Activated T-helper 17 cell treated with anti-CD3 and anti-CD28 coated beads, Interleukin-2, amount 50 U/mL, for 72 hours (primary cell): Measurements from ENCODE around the gene GSK3A. TPM values are rescaled to one million over a fixed set of nuclear protein-coding genes. Genes with fewer than 3 reads are reported as not detected.

Source experiments
- ATAC-seq: fragments of 150-1000 bp; cut with Tn5 transposase; replicated peaks from 2 replicates; pipeline ENCODE4 v1.10.0; 2021; ENCODE audit warnings: mild to moderate bottlenecking, moderate library complexity
- H3K27ac Mint-ChIP-seq: one replicate; pipeline ENCODE4 v1.8.0; 2022; ENCODE audit warnings: mixed read lengths
- H3K27me3 Mint-ChIP-seq: one replicate; pipeline ENCODE4 v1.8.0; 2022; ENCODE audit warnings: mixed read lengths
- H3K36me3 Mint-ChIP-seq: one replicate; pipeline ENCODE4 v1.8.0; 2022; ENCODE audit warnings: low read depth, mild to moderate bottlenecking, mixed read lengths
- H3K4me1 Mint-ChIP-seq: one replicate; pipeline ENCODE4 v1.8.0; 2022; ENCODE audit warnings: mixed read lengths
- H3K4me3 Mint-ChIP-seq: one replicate; pipeline ENCODE4 v1.8.0; 2022; ENCODE audit warnings: mild to moderate bottlenecking, mixed read lengths
- H3K9me3 Mint-ChIP-seq: one replicate; pipeline ENCODE4 v1.8.0; 2022; ENCODE audit warnings: mixed read lengths
- total RNA-seq, 2 donors: library from RNA; stranded (reverse); gene quantifications; one replicate each; pipeline ENCODE4 v1.2.3, GENCODE V29; 2022

The GSK3A gene
- total RNA-seq, 2 donors from 2014 or later: 30.3 to 47.2 TPM

DNA sequence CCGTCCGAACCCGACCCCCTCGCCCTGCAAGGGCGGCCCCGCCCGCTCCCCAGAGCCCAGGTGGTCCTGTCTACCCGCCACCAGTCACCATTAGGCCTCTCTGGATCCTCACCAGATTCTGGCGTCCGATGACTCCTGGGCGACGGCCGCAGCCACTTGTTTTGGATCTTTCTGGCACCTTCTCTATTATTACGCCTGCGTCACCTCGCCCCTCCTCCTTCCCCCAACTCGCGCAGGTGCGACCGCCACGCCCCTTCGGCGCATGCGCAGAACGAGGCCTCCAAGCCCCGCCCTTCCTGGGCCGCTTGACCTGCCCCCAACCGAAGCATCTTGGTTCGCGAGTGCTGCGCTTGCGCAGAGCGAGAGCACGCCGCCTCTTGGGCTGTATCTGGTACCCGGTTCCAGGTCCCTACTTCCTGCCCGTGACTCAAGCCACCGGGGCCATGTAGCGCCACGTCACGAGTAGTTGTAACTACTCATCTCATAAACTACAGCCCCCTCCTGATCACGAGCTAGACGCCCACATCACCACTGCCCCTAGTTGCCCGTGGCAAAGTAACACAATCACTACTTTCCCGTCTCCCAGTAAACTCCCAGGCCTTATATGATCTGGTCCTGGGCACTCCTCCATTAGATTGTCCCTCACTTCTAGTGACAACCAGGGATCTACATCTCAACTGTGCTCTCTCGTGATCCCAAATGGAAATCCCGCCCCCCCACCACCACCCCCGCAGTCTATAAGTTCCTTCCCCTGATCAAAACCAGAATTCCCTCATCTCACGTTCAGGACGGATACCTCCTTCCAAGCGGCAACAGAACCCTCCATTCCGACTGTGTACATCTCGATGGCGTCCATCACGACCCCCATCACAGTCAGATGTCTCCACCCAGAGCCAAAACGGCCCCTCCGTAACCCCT, 24.6 kb downstream of the GSK3A start, which contains the start of gene DEDD2:
TSS of gene DEDD2 (minus strand) at position 158 of the 918 bp plus-strand sequence. CDS start 670 bp downstream, outside the sequence.
- peak; percentile 80 for ATAC-seq
- H3K4me1 Mint-ChIP-seq: peaks cover 47% of the 10 kb centered on the region
- peak within 1 kb of the TSS; percentile 95 for H3K27ac Mint-ChIP-seq
- no peaks in the 10 kb centered on the region for H3K27me3 Mint-ChIP-seq
- H3K36me3 Mint-ChIP-seq: peaks cover 71% of the 10 kb centered on the region
- H3K9me3 Mint-ChIP-seq: no peaks in the 10 kb centered on the region
- H3K4me3 Mint-ChIP-seq: peak within 1 kb of the TSS; percentile 95

DNA sequence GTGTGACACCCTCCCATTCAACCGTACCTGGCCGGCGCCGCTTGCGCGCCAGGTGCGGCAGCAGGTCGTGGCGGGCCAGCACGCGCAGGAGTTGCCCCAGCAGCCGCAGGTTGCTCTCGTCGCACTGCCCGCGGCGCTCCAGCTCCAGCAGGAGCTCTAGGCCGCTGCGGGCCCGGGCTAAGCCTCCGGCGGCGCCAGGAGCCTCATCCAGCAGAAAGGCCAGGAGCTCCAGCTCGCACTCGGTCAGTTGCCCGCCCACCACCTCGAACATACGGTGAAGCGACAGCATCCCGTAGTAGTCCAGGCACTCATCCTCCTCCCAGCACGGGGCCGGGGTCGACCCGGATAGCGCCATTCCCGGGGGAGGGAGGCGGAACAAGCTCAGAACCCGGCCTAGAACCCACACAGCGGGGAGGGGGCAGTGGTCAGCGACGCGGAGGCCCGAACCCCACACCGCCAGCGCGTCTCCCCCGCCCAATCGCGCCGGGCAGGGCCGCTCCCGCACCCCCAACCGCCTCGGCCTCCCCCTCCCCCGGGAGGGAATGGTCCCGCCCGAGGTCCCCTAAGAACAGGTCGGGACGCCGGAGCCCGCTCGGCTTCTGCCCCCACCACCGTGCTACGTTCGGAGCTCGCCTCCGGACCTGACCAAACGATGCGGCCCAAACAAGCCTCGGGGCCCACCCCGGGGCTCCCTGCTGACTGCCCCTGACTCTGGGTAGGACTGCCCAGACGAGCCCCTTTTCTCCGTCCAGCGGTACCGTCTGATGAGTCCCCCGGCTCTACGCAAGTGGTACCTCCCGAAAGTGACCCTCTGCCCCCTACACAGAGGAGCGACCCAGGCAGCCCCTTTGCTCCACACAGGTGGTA, 25.5 kb downstream of the GSK3A start:
- H3K4me1 Mint-ChIP-seq: peaks cover 44% of the 10 kb centered on the region
- no peaks in the 10 kb centered on the region for H3K9me3 Mint-ChIP-seq
- ATAC-seq: peak; percentile 2
- no peaks in the 10 kb centered on the region for H3K27me3 Mint-ChIP-seq
- H3K4me3 Mint-ChIP-seq: peak overlapping the region; percentile 95
- peaks cover 70% of the 10 kb centered on the region for H3K36me3 Mint-ChIP-seq
- peak overlapping the region; percentile 95 for H3K27ac Mint-ChIP-seq

DNA sequence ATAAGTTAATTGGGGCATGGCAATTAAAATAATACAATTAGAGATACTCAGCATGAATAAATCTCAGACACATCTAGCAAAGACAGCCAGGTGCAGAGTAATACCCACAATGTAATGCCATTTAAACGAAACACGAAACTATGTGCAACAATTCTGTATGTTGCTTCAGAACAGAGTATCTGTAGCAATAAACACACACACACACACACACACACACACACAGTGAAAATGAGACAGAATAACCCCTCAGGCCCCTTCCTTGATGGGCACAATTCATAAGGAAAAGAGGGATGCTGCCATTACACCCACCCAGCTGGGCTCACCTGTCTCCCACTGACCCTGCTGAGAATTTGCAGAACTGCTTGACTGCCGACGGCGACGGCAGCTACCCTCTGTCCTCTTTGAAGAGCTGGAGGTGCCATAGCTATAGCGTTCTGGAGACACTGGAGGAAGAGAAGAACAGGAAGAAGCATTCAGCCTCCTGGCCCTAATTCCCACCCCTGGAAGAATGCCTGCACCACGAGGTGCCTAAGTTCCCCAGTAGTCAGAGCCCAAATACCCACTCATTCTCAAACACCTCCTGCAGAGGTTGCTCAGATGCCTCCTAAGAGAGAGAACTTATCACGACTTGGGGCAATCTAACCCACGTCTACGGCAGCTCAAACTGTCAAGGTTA, 27.5 kb downstream of the GSK3A start:
- no peaks in the 10 kb centered on the region for H3K9me3 Mint-ChIP-seq
- H3K27ac Mint-ChIP-seq: peak overlapping the region; percentile 95
- ATAC-seq: no peak
- H3K4me1 Mint-ChIP-seq: peaks cover 42% of the 10 kb centered on the region
- H3K27me3 Mint-ChIP-seq: no peaks in the 10 kb centered on the region
- H3K4me3 Mint-ChIP-seq: peak overlapping the region; percentile 95
- H3K36me3 Mint-ChIP-seq: peaks cover 79% of the 10 kb centered on the region

DNA sequence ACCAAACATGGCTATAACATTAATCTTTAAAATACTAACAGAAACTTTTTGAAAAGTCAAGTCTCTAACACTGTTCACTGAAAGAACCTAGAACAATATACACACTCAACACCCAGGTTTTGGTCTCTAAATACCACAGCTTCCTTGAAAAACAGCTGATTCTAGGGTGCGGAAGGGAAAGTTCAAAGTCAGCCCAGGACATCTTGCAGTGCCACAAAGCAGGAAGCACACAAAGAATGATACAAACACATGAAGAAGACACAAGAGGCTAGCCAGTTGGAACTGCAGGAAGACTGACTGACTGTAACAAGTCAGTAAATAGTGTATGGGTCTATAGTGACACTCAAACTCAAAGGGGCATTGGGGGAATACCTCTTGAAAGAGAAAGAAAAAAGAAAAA, 29.5 kb downstream of the GSK3A start:
- Mint-ChIP-seq H3K9me3 (no peaks in the 10 kb centered on the region), H3K27me3 (no peaks in the 10 kb centered on the region), H3K4me3 (peak overlapping the region; percentile 95), H3K36me3 (peaks cover 95% of the 10 kb centered on the region), H3K27ac (peak overlapping the region; percentile 63), H3K4me1 (peaks cover 45% of the 10 kb centered on the region)
- no peak for ATAC-seq

DNA sequence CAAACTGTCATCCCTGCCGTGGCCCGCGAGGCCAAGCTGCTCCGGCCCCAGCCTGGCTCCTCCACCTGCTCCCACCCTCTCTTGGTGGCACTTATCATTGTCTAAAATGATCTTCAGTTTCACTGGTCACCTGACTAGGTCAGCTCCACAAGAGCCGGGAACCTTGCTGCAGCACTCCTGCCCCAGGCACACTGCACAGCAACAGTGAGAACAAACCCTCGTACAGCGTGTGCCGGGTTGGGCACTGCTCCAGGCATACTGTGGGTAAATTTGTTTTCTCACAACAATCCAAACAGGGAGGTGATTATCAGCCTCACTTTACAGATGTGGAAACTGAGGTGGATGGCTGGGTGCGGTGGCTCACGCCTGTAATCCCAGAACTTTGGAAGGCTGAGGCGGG, 33.8 kb downstream of the GSK3A start:
- peaks cover 38% of the 10 kb centered on the region for H3K4me1 Mint-ChIP-seq
- H3K4me3 Mint-ChIP-seq: peak overlapping the region; percentile 40
- H3K27me3 Mint-ChIP-seq: no peaks in the 10 kb centered on the region
- peaks cover 97% of the 10 kb centered on the region for H3K36me3 Mint-ChIP-seq
- H3K9me3 Mint-ChIP-seq: no peaks in the 10 kb centered on the region
- H3K27ac Mint-ChIP-seq: peak overlapping the region; percentile 87
- no peak for ATAC-seq

DNA sequence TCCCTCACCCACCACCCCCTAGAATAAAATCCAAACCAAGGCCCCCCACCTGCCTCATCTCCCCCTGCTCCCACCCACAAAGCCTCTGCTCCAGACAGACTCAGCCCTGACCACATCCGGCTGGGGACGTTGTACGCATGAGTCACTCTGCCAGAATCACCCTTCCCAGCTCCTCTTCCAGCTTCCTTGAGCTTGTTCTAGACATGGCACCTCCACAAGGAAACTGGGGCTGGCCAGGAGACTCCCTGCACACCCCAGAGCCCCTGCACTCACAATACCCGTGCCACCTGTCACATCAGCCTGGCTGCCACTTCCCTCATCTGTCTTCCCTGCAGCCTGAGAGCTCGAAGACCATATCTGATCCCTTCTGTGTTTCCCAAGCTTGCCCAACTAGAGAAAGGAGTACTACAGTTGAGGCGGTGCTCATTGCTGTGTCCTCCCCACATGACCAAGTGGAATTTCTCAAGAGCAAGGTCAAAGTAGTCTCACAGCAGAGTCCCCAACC, 34.6 kb downstream of the GSK3A start:
- peak overlapping the region; percentile 40 for H3K4me3 Mint-ChIP-seq
- no peaks in the 10 kb centered on the region for H3K9me3 Mint-ChIP-seq
- peaks cover 97% of the 10 kb centered on the region for H3K36me3 Mint-ChIP-seq
- ATAC-seq: peak; percentile 67
- H3K4me1 Mint-ChIP-seq: peaks cover 38% of the 10 kb centered on the region
- H3K27me3 Mint-ChIP-seq: no peaks in the 10 kb centered on the region
- peak overlapping the region; percentile 87 for H3K27ac Mint-ChIP-seq

DNA sequence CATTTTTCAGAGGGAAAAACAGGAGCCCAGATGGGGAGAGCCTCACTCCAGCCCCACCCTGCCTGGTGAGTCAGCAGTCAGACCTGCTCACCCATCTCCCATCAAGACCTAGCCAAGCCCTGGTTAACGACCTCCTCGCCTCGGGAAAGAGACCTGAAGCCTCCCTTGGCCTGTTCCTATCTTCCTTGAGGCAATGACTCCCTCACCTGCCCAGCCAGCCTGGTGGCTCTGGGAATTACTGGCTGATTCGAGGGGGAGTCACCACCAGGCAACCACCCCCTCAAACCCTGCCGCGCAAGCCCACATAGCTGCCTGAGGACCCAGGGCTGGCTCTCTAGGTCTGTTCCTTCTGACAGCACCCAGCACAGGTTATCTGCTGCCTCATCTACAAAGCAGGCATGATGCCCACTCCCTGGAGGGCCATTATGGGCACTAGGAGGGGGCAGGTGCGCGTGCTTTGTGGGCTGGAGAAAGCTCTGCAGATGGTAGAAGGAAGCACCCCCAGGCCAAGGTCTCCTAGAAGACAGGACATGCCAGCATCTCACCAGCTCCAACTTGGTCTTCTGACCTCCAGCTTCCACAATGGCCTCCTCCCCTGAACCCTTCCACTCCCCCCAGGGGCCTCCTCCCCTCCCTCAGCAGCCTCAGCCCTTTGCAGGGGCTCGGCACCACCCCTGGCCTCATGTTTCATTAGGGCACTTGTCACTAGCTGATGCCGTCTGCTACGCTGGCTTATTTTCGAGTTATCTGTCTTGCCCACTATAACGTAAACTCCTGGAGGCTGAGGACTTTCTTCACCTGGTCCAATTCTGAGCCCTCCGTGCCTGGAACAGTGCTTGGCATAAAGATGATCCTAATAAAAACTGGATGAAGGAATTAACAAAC, 35.3 kb downstream of the GSK3A start:
- Mint-ChIP-seq H3K9me3 (no peaks in the 10 kb centered on the region), H3K4me3 (peak overlapping the region; percentile 40), H3K36me3 (peaks cover 97% of the 10 kb centered on the region), H3K4me1 (peaks cover 40% of the 10 kb centered on the region), H3K27me3 (no peaks in the 10 kb centered on the region), H3K27ac (peak overlapping the region; percentile 87)
- ATAC-seq: no peak

DNA sequence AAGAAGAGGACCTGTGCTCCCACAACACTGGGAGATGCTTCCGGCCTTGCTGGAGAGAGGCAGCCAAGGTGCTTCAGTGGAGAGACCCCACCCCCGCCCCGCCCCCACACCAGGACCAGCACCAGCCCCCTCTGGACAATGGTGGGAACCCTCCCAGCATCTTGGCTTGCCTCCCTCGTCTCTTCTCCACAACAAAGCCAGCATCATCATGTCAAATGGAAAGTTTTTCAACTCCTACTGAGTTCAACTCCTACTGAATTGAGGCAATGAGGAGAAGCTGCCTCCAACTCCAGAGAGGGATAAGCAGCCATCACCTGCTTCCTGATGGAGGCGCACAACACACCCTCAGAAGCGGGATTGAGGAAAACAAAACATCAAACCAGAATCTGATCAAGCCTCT, 37.7 kb downstream of the GSK3A start:
- no peak overlapping the region for H3K4me3 Mint-ChIP-seq
- H3K4me1 Mint-ChIP-seq: peaks cover 58% of the 10 kb centered on the region
- no peaks in the 10 kb centered on the region for H3K9me3 Mint-ChIP-seq
- ATAC-seq: no peak
- peak overlapping the region; percentile 22 for H3K27ac Mint-ChIP-seq
- no peaks in the 10 kb centered on the region for H3K27me3 Mint-ChIP-seq
- peaks cover 100% of the 10 kb centered on the region for H3K36me3 Mint-ChIP-seq

DNA sequence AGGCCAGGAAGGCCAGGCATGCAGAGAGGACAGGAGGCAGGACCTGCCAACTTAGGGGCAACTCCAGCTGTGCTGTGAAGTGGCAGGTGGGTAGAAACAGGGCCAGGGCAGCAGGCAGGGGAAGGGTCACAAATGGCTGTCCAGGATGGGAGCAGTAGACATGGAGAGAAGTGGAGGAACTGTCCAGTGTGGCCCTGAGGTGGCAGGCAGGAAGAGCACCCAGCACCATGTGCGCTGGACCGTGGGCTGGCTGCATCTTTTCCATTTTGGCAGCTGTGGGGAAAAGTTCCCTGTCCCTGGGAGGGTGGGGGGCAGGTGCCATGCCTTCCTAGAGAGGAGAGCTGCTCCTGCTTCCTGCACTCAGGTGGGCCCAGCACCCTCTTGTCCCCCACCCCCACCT, 38.7 kb downstream of the GSK3A start:
- Mint-ChIP-seq H3K4me3 (peak overlapping the region; percentile 75), H3K27ac (peak overlapping the region; percentile 85), H3K27me3 (no peaks in the 10 kb centered on the region), H3K36me3 (peaks cover 100% of the 10 kb centered on the region), H3K4me1 (peaks cover 62% of the 10 kb centered on the region), H3K9me3 (no peaks in the 10 kb centered on the region)
- no peak for ATAC-seq

DNA sequence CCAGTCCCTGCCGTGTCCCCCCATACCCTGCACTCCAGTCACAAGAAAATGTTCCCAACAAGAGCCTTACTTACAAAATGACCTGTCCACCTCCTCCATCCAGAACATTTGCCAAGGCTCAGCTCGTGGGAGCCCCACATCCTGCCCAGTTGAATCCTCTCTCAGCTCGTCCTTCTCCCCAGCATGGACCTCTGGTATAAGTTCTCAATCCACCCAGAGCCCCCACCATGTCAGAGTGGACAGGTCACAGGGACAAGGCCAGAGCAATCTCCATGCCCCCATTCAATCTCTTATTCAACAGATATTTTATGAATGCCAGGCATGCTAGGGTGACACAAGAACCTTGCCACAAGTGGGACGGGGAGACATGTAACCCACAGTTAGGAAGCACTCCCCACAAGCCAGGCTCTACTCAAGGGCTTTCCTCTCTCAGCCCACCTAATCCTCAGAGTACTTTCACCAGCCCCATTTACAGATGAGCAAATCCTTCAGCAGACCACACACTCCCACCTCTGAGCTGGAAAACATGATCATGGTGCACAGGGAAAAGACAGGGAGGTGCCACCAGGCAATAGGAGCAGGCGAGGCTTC, 40.0 kb downstream of the GSK3A start:
- peak overlapping the region; percentile 85 for H3K27ac Mint-ChIP-seq
- H3K27me3 Mint-ChIP-seq: no peaks in the 10 kb centered on the region
- no peaks in the 10 kb centered on the region for H3K9me3 Mint-ChIP-seq
- H3K4me1 Mint-ChIP-seq: peaks cover 55% of the 10 kb centered on the region
- ATAC-seq: no peak
- H3K36me3 Mint-ChIP-seq: peaks cover 100% of the 10 kb centered on the region
- peak overlapping the region; percentile 75 for H3K4me3 Mint-ChIP-seq

DNA sequence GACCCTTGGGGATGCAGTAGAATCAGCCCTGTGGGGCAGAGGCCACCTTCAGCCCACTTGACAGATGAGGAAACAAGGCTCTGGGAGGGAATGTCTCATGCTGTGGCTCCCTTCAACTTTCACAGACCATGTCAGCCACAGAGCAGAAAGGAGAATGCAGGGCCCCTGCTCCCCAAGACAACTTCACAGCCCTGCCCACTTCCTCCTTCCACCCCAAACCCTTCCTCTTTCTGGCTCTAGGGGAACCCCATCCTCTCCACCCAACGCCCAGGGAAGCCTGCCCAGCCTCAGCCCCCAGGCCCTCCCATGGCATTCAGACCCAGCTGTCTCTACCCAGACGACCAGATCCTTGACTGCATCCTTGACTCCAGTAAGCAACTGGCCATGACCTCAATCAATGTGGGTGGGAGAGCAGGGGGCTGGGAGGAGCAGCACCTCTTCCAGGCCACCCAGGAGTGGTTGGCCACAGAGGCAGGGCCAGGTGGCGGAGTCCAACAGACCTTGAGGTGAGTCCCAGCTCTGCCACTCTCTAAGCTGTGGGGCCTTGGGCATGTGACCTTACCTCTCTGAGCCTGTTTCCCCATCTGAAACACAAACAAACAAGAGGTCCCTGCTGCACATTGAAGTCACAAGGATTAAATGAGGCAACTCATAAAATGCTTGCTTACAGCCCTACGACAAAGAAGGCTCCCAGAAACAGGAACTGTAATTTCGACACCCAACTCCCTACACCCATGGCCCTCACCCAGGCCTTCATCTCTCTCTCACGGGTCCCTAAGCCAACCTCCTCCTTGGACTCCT, 40.7 kb downstream of the GSK3A start:
- H3K4me3 Mint-ChIP-seq: peak overlapping the region; percentile 75
- H3K27me3 Mint-ChIP-seq: no peaks in the 10 kb centered on the region
- ATAC-seq: peak; percentile 71
- H3K27ac Mint-ChIP-seq: peak overlapping the region; percentile 85
- peaks cover 99% of the 10 kb centered on the region for H3K36me3 Mint-ChIP-seq
- H3K4me1 Mint-ChIP-seq: peaks cover 57% of the 10 kb centered on the region
- H3K9me3 Mint-ChIP-seq: no peaks in the 10 kb centered on the region

DNA sequence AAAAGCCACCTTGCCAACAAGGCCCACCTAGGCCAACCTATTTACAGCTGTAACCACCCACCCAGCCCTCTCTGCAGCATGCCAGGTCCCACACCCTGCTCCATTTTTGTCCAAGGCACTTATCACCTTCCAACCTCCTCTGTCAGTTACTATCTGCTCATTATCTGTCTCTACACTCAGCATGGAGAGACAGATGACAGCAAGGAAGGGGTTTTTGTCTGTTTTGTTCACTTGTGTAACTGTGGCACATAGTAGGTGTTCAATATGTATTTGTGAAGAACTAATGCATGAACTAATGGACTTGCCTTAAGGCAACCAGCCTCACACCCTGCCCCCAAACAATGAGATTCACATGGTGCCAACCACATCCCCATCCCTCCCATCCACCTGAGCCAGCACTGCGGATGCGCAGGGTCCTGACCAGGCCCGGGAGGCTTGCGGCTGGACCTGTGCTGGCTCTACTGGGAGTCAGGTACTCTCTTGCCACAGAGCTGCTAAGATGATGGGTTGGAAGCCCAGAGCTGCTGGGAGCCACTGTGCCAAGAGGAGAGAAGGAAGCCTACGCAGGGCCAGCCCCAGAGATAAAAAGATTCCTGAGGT, 42.2 kb downstream of the GSK3A start:
- Mint-ChIP-seq H3K9me3 (no peaks in the 10 kb centered on the region), H3K4me3 (peak overlapping the region; percentile 75), H3K4me1 (peaks cover 59% of the 10 kb centered on the region), H3K36me3 (peaks cover 92% of the 10 kb centered on the region), H3K27ac (peak overlapping the region; percentile 85), H3K27me3 (no peaks in the 10 kb centered on the region)
- no peak for ATAC-seq
